ENCODE data around the gene RGL2.

The RGL2 gene

DNA sequence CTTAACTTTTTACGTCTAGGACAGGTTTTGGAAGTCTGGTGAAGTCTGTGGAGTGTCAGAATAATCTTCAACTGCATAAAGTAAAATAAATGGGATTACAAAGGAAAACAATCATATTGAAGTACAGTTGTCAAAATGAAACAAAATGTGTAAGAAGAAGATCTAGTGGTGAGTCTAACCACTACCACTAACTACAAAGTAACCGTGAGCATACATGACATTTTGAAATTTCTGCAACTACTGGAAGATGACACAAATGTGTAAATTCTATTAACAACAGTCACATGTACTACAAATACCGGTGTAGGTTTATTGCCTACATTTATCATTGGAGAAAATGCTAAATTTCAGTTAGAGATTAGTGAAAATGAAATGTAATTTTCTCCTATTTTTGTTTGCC lies 56.8 kb downstream of the RGL2 start:
- DNase-seq (ENCODE audit: low read depth in 1 of 2, low spot score in 1 of 2): no peak

Measured in stimulated activated CD4-positive, alpha-beta T cell treated with anti-CD3 and anti-CD28 coated beads, Interleukin-15, amount 100 ng/mL, for 1 hour (primary cell).